GM12874 (cell line): ENCODE results near the gene INKA2.

Experiments
- TF ChIP-seq, protein P1 (sequence below): IDR thresholded peaks from 2 replicates; pipeline ENCODE4 v1.5.1; 2011; ENCODE audit warnings: low read depth, mild to moderate bottlenecking, control low read depth, low read length, moderate library complexity; ENCODE audit not compliant: insufficient read depth

The INKA2 gene

DNA sequence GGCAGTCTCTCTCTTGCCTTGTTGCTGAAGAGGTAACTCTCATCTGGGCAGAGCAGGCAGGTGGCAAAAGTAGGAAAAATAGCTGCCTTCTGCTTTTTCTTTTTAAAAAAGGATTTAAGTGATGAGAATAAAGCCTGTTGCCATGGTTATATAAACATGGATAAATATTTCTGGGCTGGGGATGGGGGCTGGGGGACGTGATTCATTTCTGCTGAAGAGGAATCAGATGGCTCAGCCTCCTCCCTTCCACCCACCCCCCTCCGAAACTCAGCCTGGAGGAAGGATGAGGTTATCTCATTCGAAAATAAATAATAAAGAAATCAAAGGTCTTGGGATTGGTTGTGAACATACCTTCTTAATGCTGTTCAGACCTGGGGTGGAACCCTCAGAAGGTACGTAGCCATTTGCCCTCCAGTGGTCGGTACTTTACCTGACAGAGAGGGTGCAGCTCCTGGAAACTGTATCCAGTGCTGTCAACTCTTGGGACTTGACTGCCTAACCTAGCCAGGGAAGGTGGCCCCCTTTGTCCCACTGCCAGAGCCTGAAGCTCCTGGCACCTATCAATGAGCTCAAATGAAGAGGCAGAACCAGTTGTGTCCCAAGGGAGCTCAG lies 3.8 kb upstream of the INKA2 start:
- TF ChIP-seq, protein P1, sequence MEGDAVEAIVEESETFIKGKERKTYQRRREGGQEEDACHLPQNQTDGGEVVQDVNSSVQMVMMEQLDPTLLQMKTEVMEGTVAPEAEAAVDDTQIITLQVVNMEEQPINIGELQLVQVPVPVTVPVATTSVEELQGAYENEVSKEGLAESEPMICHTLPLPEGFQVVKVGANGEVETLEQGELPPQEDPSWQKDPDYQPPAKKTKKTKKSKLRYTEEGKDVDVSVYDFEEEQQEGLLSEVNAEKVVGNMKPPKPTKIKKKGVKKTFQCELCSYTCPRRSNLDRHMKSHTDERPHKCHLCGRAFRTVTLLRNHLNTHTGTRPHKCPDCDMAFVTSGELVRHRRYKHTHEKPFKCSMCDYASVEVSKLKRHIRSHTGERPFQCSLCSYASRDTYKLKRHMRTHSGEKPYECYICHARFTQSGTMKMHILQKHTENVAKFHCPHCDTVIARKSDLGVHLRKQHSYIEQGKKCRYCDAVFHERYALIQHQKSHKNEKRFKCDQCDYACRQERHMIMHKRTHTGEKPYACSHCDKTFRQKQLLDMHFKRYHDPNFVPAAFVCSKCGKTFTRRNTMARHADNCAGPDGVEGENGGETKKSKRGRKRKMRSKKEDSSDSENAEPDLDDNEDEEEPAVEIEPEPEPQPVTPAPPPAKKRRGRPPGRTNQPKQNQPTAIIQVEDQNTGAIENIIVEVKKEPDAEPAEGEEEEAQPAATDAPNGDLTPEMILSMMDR, result no peak

DNA sequence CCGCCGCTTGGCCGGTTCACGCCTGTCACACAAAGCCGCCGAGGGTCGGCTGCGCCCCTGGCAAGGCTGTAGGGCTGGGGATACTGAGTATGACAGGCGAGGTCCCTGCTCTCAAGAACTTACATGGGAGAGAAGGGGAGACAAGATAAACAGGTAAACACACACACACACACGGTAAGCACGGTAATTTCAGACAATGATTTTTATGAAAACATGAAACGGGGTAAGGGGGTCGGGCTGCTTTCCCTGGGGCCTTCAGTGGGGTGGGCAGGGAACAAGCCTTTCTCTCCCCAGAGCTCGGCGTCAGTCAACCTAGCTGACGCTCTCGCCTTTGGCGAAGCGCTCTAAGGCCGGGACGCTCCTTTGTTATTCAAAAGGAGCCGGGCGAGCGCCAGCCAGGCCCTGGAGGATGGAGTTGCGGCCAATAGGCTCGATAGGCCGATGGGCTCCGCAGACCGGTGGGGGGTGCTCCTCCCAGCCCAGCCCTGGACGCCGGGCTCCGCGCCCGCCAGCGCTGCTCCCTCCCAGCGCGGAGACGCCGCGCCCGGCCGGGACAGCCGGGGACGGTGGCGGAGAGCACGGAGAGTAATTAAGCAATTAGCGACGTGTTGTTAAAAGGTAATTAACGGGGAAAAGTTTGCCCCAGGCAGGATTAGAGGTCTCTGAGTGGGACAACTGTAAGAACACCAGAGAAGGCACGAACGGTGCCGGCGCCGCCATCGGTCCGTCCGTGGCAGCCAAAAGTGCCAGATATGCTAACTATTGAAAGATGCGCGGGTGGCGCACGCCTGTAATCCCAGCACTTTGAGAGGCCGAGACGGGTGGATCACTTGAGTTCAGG lies 950 bp upstream of the INKA2 start:
- TF ChIP-seq, protein P1, result no peak

DNA sequence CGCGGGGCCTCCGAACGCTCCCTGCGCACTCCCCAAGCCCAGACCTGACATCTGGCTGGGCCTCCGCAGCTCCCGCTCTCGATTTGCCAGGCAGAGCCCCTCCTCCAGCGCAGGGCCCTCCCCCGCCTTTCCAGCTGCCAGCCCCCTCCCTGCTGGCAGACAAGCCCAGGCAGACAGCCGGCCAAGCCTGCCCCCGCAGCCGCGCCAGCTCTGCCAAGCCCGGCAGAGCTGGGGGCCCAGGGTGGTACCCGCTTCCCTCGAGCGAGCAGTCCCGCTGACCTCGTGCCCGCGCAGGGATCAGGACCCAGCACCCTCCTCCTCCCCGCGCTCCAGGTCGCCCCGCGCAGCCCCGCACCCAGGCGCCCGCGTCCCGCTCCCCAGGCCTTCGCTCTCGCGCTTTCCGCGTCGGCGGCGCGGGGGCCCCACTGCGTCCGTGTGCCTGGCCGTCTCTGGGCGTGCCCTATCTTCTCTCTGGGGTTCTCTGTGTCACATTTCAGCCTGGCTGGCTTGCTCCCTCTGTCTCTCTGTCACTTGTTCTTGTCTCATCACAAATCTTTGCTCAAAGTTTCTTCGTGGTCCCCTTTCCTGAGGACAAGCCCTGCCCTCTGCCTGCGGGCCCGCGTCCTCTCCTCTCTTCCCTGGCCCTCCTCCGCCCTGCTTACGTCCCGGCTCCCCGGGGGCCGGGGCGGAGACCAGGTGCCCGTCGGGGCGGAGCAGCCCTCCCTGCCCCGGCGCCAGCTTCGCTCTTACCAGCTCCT lies 580 bp downstream of the INKA2 start:
- TF ChIP-seq, protein P1, result no peak

DNA sequence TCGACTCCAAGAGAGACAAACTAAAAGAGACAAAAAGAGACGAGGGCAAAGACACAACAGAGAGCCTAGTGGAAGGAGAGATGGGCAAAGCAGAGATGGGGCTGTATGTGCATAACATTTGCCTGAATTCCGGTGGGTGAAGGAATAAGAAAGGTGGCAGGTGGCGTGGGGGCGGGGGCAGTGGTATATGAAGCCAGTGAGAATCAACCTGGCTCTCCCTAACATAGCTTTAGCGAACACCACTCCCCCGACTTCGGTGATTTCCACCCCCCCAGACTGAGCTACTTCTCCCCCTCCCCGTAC lies 1.1 kb downstream of the INKA2 start:
- TF ChIP-seq, protein P1, result no peak

DNA sequence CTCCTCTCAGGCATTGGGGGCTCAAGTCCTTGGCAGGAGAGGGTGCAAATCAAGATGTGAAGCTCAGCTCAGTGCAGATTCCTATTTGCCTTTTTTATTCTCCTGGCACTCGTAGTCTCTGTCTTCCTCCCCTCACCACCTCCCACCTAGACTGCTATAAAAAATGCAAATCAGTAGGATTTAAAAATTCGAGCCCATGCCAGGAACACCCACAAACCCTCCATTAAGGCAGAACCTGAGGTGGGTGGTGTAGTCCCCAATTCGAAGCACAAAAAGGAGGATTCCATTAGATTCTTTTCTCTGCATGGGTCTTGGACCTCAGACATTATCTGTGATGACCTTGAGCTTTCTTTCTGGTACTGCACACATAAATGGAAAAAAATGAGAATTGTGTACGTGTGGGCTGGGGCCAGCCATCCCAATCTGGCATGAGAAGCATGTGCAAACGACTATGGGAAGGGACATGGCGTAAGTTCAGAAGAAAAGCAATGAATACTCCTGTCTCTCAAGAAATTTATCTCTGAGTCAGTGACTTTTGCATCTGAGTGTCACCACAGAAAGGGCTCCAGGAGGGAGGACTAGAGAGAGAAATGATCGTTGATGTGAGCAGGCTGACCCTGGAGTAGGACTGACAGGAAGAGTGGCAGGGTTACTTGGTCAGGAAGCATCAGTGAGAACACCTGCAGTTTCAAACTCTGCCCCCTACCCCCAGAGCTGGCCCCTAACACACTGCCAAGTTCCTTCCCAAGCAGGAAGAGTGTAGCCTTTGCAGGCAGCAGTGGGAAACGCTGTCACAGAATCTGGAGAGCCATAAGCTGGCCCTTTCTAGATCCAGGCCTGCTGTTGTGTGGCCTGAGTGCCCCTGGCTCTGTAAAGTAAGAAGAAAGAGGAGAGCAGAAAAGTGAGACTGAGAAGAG lies 1.7 kb downstream of the INKA2 start:
- TF ChIP-seq, protein P1, result no peak

DNA sequence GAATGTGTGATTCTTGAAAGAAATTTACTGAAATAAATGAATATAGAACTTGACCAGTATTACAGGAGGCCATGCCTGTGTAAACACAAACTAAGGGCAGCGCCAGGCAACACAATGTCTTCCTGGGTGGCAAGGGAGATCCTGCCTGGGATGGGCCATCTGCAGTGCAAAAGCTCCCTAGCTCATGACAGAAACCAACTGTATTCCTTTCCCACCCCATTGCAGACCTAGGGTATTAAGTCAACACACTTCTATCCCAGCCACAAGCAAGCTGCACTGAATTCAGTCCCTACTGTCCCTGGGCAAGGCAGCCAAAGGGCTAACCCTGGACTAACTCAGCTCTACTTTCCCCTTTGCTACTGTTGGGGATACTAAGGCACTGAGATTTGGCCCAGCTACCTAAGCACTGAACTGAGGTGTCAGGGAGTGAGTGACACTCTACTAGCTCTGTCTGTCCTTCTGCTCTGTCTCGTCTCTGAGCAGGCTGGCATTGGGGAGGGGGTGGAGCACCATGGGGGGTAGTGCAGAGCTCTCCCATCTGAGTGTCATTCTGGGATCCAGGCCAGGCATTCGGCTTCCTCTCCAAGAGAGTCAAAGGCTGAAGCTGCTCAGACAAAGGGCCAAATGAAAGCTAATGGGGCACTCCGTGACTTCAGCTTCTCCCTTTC lies 2.5 kb downstream of the INKA2 start:
- TF ChIP-seq, protein P1, result no peak
